GM10266 (cell line): ENCODE measurements around the gene OTOP2.

Experiments
- DNase-seq: peaks from one replicate; pipeline ENCODE4 v3.0.0; 2012; ENCODE audit errors: extremely low spot score
- CTCF ChIP-seq: IDR thresholded peaks from 2 replicates; pipeline ENCODE4 v1.5.1; 2012; ENCODE audit warnings: mild to moderate bottlenecking, low read depth; ENCODE audit not compliant: control insufficient read depth, insufficient read depth; ENCODE audit errors: missing control alignments

OTOP2 gene

GRCh38 chr17:74930535-74931036 is 6.5 kb downstream of the OTOP2 start:
- no peak for DNase-seq
- no peak for TF ChIP-seq CTCF

- DNase-seq, result no peak
- TF ChIP-seq CTCF, result no peak
Measured at GRCh38 chr17:74935048-74935447, 11.0 kb downstream of the OTOP2 start.

- DNase-seq, result no peak
Measured at GRCh38 chr17:74935585-74936469, 11.8 kb downstream of the OTOP2 start, which contains the start of gene OTOP3. OTOP3 (plus strand) TSS chr17:74935898; CDS start chr17:74935922, 24 bp downstream.

DNA sequence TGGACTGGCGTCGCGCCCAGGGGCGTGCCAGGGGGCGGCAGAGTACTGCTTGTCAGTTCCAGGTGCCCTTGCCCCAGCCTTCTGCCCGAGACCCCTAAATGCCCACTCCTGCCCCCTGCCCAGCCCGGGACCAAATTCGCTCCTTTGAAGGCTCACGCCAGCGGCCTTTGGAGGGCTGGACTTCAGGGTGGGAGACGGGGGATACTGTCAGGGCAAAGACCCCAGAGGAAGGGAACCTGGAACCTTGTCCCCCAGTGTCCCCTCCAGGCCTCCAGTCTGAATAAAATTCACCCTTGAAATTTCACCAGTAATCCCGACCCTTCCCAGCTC is 12.4 kb downstream of the OTOP2 start:
- no peak for TF ChIP-seq CTCF
- DNase-seq, result no peak

More at GRCh38 chr17:74935585-74936469, 11.8 kb downstream of the OTOP2 start, which contains the start of gene OTOP3:
- TF ChIP-seq CTCF, result no peak

DNA sequence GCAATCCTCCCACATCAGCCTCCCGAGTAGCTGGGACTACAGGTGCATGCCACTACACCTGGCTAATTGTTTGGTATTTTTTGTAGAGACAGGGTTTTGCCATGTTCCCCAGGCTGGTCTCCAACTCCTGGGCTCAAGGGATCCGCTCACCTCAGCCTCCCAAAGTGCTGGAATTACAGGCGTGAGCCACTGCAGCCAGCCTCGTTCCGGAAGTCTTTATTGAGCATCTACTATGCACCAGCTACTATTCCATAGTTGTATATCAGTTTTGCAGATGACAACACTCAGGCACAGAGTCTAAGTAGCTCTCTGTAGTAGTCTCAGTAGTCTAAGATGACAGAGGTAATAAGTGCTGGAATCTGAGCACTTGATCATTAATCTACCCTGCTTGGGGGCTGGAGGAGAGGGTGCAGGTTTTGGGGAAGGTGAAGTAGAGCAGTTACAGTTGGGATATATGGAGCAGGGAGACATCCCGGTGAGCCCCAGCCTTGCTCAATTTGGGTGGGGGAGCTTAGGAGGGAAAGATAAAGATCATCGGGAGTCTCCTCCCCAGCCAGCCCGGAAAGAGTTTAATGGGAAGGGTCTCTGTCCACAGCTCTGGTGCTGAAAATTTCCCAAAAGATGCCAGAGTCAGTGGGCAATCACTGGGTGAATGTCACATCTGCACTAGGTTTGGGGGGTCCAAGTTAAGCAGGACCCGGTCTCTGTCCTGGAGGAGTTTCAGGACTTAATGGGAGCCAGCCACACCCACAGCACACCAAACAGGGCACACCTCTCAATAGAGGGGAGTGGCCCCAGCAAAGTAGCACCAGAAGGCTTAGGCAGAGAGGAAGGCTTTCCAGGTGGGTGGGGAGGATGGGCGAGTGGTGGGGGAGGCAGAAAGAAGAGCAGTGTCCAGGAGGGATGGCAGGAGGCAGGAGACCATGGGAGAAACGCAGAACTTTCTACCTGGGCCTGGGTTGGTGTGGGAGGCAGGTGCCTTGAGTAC is 13.3 kb downstream of the OTOP2 start:
- TF ChIP-seq CTCF, result no peak
- DNase-seq, result no peak

DNA sequence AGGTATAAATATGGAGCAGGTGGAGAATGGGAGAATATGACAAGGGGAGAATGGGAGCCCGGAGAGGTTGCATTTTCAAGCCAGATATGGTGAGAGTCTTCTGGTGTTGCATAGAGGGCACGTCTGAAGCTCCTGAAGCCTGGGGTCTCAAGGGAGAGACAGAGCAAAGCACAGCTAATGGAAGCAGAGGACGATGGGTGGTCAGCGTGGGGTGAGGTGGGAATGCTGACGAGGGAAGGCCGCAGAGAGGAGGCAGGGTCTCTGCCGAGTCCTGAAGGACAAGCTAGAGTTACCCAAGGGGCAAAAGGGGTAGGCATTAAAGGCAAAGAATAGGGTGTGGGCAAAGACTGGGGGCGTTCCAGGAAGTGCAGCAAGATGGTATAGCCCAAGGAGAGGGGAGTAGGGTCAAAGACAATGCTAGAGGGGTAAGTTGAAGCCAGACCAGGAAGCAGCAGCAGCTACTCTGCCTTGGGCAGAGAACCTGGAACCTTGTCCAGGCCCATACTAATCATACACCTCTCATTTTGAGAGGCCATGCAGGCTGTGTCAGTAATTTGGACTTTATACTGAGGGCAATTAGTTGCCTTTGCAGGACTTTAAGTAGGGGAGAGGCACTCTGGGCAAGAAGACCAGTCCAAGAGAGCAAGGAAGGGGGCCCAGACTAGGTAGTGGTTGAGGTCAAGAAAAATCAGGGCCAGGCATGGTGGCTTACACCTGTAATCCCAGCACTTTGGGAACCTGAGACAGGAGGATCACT is 14.3 kb downstream of the OTOP2 start:
- TF ChIP-seq CTCF, result no peak
- no peak for DNase-seq
